Stimulated activated CD4-positive, alpha-beta T cell treated with anti-CD3 and anti-CD28 coated beads, TNF-alpha, amount 100 ng/mL, for 4 hours (primary cell): ENCODE data around the gene MTUS2.

ENCODE experiments used
- DNase-seq, 3 experiments: peaks; one replicate each; pipeline ENCODE4 v3.0.0-alpha.2; 2020; ENCODE audit warnings: low read depth in 3 of 3

Gene MTUS2

DNA sequence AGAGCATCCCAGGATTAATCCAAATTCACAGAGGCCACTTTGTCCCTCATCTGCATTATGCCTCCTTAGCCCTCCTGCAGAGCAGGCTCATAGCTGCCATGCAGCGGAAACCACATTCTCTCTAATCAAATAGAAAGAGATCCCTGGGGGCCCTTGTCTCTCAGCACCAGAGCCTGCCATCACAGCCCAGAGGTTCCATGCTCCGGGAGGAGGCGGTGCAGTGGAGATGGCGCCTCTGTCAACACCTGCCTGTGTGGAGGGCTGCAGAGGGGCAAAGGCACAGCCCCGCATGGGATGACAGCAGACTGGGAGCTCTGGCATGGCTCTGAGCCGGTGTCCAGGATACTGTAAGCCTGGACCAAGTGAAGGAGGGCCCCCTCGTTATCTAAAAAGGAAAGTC lies 664.1 kb downstream of the MTUS2 start:
- no peak for DNase-seq

- DNase-seq: no peak
Measured at GRCh38 chr13:29484796-29485195, 664.7 kb downstream of the MTUS2 start.

GRCh38 chr13:29486551-29486950 lies 666.4 kb downstream of the MTUS2 start:
- DNase-seq: no peak

GRCh38 chr13:29487466-29488454 lies 667.6 kb downstream of the MTUS2 start:
- DNase-seq: no peak

DNA sequence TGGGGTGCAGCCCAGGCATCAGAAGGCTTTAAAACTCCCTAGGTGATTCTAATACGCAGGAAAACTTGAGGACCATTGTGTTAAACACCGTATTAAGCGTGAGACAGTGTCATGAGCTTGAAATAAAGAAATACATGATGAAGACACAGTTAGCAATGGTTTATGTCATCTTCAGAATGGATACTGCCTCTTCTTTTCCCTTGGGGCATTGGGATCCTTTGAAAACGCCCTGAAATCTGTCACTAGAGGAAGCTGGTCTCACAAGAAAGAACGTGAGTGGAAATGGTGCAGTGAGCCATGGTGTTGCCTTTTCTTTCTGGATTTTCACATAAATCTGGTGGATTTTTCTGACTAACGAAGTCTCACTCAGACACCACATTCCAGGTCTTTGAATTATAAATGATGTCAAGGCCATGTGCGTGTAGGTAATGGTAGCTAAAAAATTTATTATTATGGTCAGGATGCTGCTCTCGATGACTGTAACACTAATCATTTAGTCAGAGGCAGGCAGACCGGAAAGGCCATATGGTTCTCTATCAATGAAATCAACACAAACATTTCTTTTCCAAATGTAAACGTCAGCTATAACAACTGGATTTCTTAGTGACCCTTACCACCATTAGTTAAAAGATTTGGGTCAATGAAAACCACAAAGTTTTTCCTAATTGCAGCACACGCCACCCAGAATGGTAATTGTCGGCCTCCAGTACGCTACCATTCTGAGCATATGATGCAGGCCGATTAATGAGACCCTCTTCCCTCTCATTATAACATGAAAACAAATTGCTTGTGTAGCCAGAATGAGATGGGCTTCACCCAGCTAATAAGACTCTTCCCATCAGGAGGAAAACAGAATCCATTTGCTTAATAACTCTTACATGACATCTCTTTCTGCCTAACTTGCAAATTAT lies 669.8 kb downstream of the MTUS2 start:
- DNase-seq: no peak

DNA sequence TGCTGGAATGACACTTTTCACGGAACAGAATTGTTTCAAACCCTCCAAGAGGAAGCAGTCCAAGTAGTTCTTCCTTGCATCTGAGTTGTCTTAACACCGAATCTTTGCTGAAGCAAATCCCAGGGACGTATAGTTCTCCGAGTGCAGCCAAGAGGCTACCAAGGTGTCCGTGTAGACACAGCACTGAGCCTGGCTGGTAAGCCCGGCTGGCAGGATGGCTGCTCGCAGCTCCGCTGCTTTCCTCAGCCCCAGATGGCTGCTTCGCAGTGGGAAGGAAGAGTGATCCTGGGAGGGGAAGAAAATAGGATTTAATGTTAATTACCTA lies 670.4 kb downstream of the MTUS2 start:
- no peak for DNase-seq

GRCh38 chr13:29491248-29491647 lies 671.1 kb downstream of the MTUS2 start:
- no peak for DNase-seq

DNA sequence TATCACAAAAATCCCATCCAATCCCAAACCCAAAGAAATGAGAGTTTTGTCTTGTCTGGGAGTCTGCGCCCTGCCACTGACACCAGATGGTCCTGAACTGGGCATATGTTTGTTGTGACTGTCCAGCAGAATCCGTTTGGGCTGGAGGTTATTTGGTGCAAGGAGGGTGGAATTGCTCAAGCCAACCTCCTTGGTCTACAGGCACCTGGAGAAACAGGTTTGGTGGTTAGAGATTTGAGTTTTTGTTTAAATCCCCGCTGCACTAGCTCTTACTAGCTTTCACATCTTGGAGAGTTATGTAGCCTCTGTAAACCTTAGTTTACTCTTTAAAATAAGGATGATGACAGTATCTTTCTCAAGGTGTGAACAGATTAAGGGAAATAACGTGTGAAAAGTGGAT lies 673.7 kb downstream of the MTUS2 start:
- DNase-seq: no peak

- no peak for DNase-seq
Measured at GRCh38 chr13:29494520-29494919, 674.4 kb downstream of the MTUS2 start.

- no peak for DNase-seq
Measured at GRCh38 chr13:29496241-29496712, 676.1 kb downstream of the MTUS2 start.

DNA sequence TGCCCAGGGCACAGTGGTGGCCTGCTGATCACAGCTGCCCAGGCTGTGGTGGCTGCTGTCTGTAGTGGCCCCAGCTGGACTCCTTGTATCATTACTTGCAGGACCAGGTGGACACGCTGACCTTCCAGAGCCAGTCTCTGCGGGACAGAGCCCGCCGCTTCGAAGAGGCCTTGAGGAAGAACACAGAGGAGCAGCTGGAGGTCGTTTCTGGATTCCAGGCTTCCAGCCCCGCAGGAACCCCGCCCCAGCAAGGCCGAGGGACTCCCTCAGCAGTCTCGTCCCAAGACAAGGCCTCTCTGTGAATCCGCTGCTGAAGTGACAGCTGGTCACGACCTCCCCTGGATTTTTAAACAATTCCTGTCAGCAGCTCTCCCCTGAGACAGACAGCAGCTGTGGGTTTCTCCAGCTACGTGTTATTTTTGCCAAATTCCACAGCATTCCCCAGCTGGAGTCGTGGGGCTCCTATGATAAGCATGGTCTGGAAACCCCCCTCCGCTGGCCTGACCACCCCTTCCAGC lies 677.1 kb downstream of the MTUS2 start:
- no peak for DNase-seq

GRCh38 chr13:29498426-29499040 lies 678.4 kb downstream of the MTUS2 start:
- DNase-seq: no peak

DNA sequence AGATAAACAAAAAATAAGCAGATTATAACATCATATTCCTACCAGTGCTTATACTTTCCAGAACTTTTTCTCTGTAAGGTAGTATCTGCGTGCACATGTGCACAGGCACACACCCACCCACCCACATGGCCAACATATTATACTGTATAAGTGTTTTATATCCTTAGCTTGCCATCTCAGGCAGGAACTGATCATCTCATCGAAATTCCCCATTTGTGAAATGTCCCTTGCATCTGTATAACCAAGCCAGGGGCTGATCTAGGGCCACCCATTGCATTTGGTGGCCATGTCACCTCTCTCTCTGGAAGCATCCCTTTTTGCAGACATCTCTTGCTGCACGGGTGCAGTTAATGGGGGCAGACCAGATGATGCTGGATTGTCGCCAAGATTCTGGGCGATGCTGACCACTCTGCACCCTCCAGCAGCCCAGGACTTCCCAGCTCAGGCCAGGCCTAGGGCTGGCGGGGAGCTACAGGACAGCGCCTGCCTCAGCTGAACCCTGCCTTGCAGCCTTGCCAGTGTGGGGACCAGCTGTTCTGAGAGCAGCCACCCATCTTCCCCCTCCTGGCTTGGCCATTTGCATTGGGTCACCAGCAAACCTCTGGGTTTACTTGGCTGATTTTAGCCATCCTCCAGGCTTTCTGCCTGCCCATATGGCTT lies 679.5 kb downstream of the MTUS2 start:
- DNase-seq: no peak

GRCh38 chr13:29500386-29500785 lies 680.2 kb downstream of the MTUS2 start:
- DNase-seq: no peak

DNA sequence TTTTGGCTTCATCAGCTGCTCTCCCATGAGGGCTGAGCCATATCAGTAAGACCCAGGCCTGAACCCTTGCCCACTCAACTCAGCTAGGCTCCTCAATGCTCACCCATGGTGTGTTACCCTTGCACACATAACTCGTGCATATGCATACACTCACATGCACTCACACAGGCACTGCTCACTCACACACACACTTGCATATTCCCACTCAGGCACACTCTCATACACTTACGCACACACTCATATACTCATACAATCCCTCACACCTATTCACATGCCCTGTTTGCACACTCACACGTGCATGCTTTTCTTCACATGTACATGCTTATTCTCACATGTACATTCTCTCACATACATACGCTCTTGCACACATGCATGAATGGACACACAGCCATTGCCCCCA lies 681.5 kb downstream of the MTUS2 start:
- no peak for DNase-seq

DNA sequence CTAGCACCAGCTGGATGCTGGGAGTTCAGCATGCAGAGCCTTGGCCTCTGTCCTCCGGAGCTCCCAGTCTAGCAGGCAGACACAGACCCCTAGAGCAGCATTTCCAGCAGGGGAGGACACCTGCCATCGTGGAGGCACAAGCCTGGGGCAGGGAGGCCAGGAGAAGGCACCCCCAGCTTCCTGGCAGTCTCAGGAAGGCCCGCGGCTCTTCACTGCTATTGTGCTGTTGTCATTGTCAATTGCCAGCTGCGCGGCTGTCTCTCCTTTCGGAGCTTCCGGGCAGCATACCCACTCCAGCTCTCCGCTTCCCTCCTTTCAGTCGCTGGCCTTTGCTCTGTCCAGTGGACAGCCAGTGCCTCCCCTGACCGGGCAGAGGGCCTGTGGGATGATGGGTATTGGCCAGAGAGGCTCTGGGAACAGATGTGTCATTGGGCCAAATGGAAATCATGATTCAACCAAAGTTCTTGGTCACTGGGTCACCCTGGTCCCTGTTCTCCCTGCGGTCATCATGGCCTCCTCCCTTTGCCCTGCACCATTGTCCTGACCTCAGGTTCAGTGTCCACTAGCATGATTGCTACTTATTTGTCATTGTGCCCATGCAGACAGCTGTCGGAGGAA lies 682.4 kb downstream of the MTUS2 start:
- DNase-seq: no peak

DNA sequence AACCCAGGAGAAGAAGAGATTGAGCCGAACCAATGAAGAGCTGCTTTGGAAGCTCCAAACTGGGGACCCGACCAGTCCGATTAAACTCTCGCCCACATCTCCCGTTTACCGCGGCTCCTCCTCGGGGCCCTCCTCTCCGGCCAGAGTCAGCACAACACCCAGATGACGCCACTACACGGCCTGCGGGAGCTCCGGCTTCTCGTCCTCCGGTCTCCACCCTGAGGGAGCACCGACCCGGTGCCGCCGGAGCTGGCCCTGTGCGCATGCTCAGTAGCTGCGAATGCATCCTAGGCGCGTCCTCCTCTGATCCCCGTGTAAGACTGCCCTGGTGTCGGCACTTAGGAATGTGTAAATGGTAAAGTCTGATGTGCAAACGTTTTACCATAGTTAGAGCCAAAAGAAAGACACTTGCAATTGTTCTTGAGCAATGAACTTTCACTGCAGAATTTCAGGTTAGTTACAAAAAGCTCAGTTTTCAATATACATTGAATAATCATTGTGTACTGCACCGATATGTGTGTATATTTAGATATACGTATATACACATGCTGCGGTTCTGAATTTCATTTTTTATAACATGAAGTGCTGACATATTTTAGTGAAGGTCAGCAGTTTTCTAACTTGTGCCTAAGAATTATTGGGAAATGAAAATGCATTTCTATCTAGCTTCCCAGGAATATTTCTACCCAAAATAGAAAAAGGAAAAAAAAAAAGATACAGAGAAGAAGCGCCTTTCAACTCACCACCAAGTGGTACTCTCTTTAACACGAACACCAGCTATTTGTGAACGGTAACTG lies 683.1 kb downstream of the MTUS2 start:
- DNase-seq: no peak

GRCh38 chr13:29504691-29505090 lies 684.6 kb downstream of the MTUS2 start:
- no peak for DNase-seq

- no peak for DNase-seq
Measured at GRCh38 chr13:29505511-29505910, 685.4 kb downstream of the MTUS2 start.

DNA sequence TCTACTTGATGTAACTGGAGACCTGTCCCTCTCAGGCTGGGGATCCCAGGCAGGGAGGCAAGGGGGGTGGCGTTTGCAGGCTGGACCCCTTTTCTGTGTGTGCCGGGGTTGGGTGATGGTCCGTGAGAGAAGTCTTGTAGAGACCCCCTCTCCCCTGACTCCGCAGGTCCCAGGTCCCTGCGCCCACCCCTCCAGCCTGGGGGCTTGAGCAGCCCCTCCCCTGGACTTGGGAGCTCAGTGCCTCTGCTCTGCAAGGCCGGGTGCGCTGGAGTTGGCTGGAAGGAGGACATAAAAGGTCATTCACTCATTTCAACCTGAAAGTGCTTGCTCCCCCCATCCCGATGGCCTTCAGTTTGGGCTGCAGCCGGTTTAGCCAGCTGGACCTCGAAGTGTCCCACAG lies 685.8 kb downstream of the MTUS2 start:
- no peak for DNase-seq
